NCI-H1105 treated with DMSO at 0.1 percent for 48 hours (cell line): ENCODE results near the gene MBD3.
"Not testable (repeated sequence)": the region's sequence is repeated elsewhere in the genome, so short reads cannot be mapped to it uniquely, and the experiment has no call there.

ENCODE experiments used
- DNase-seq: peaks from one replicate; lab custom pipeline; 2025; lab: John Stamatoyannopoulos, UW

MBD3 gene, protein sequence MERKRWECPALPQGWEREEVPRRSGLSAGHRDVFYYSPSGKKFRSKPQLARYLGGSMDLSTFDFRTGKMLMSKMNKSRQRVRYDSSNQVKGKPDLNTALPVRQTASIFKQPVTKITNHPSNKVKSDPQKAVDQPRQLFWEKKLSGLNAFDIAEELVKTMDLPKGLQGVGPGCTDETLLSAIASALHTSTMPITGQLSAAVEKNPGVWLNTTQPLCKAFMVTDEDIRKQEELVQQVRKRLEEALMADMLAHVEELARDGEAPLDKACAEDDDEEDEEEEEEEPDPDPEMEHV

GRCh38 chr19:1592755-1593500, at the start of gene MBD3:
Gene MBD3, minus strand, starts transcription at chr19:1592865. Its CDS starts 234 bp downstream, at chr19:1592631.
- peak; percentile 94 for DNase-seq

GRCh38 chr19:1640893-1641448, 48.3 kb upstream of the MBD3 start:
- not testable (repeated sequence) for DNase-seq

DNA sequence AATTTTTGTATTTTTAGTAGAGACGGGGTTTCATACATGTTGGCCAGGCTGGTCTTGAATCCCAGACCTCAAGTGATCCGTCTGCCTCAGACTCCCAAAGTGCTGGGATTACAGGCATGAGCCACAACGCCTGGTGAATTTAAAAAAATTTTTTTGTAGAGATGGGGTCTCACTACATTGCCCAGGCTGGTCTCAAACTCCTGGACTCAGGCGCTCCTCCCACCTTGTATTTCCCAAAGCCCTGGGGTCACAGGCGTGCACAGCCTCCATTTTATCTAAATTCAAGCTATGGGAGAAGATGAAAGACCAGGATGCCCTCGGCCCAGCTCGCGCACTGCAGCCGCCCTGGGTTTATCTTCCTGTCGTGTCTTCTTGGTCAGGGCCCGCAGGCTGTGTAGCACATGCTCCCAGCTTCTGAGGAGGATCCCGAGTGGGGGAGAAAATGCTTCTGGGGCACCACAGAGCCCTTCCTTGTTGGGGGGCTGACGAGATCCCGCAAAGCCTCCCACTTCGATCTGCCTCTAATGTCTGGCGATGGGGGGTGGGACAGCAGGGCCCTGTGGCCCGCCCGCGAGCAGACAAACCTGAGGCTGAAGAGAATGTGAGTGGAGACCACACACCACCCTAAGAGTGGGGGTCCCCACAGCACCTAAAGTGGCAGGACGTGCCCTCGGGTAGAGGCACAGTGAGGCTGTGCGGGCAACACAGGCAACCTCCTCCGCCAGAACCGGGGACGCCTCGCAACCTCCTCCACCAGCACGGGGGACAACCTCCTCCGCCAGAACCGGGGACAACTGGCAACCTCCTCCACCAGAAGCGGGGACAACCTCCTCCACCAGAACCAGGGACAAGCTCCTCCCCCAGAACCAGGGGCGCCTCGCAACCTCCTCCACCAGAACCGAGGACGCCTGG, 43.9 kb upstream of the MBD3 start:
- no peak for DNase-seq

DNA sequence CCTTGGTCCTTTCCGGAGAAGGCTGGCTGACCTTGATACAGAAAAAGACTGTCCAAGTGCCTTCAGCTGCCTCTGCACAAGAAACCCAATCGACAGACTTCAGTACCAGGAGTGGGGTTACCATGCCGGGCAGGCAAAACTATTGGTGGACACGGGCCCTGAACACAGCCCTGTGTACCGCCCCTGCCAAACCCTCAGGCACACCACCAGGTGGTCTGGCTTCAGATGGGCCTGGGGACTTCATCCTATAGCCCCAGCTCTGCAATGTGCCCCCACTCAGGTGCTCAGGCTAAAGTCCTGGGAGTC, 42.2 kb upstream of the MBD3 start:
- no peak for DNase-seq

DNA sequence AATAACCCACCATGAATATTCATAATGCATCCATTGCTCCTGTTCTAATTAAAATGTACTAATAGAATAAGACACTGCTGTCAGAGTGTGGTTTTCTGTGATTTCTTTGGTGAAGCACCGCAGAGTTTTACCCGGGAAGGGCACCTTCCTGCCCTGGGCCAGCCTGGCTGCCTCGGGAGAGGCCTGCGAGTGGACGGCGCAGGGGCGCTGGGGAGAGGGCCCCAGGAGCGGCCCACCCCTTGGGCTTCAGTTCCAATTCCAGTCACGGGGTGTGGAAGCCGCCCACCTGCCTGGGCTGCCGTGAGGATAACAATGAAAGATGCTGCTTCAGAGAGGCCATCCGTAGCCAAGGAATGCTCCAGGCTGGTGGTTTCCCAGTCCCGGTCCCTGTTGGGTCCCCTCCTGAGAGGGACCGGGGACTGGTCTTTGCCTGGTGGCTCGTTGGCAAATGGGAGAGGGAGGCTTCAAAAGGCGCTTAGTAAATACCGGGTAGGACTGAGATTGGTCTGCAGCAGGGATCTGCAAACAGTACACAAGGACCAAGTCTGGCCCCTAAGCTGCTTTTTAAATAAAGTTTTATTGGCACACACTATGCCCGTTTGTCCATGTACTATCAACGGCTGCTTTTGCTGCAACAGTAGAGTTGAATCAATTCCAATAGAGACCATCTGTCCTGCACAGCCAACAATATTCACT, 41.7 kb upstream of the MBD3 start:
- no peak for DNase-seq

GRCh38 chr19:1633269-1633826, 40.7 kb upstream of the MBD3 start:
- no peak for DNase-seq

- no peak for DNase-seq
These were observed 40.0 kb upstream of the MBD3 start for GRCh38 chr19:1632462-1633268.

DNA sequence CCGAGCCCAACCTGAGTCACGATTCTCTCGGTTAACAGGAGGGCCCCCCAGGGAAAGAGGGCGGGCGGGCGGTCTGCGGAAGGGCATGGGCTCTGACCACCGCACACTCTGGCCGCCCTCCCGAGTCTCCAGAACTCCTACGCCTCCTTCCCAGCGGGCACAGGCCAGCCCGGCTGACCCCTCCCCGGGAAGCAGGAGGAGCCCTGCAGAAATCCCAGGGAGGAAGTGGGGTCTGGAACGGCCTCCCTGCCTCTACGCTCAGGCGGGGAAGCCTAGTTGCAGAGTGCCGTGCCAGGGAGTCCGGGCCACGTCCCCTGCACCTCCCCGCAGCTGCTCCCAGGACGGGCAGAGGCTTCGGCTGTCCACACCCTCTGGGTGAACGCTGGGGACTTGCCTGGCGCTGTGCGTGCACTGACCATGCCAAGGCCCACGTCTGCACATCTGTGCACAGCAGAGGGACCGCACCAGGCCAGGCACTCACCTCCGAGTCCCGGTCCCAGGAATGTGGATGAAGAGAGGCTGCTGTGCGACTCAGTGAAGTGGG, 39.0 kb upstream of the MBD3 start:
- no peak for DNase-seq

DNA sequence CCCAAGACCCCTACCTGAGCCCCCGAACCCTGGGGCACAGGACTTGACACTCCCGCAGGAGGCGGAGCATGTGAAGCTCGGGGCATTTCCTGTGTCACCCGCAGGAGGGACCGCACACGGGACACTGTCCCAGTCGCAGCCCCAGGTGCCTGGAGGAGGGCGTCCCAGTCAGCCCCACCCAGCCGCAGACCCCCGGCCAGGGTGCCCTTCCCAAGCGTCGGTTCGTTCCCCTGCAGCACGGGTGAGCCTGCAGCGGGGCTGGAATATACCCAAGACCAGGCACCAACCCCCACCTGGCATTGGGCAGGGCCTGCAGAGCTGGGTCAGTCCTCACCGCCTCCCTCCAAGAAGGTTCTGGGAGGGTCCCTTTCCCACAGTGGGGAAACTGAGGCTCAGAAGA, 38.1 kb upstream of the MBD3 start:
- DNase-seq: no peak

DNA sequence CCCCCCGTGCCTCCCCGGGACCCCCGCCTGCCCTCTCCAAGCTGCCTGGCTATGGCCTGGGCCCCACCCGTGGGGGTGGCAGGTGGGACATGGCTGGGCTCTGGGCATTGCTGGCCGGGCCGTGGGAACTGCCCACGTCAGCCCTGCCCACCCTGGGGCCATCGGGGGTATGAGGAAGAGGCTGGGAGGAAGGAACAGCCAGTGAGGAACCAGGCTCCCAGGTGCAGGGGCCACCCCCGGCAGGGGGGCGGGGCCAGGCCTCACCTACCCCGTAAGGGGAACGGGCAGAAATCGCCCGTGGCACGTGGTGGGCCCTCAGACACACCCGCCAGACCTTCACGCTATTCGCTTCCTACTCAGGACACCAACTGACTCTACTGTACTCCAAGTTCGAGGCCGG, 37.3 kb upstream of the MBD3 start:
- DNase-seq: no peak

- DNase-seq: no peak
These were observed 36.7 kb upstream of the MBD3 start for GRCh38 chr19:1629256-1629808.

DNA sequence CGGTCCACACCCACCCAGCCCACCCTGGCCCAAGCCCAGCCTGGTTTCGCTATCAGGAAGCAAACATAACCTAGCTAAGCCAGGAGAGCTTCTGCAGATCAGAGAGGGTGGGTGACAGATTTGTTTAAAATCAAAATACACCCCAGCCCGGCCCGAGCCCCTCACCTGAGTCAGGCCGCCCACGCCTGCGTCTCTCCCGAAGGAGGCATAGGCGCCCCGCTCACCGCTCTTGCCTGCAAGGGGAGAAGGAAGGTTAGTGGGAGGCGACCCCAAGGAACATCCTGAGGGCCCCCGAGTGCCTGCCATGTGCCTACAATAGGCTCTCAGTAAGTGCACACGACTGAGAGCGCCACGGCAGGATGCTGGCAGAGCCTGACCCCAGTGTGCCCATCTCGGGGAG, 34.5 kb upstream of the MBD3 start:
- no peak for DNase-seq

- no peak for DNase-seq
These were observed 33.8 kb upstream of the MBD3 start for GRCh38 chr19:1626417-1627010.

GRCh38 chr19:1624458-1624857, 31.8 kb upstream of the MBD3 start:
- DNase-seq: peak; percentile 2

GRCh38 chr19:1622541-1622940, 29.9 kb upstream of the MBD3 start:
- no peak for DNase-seq

- no peak for DNase-seq
These were observed 29.3 kb upstream of the MBD3 start for GRCh38 chr19:1622007-1622406.

DNA sequence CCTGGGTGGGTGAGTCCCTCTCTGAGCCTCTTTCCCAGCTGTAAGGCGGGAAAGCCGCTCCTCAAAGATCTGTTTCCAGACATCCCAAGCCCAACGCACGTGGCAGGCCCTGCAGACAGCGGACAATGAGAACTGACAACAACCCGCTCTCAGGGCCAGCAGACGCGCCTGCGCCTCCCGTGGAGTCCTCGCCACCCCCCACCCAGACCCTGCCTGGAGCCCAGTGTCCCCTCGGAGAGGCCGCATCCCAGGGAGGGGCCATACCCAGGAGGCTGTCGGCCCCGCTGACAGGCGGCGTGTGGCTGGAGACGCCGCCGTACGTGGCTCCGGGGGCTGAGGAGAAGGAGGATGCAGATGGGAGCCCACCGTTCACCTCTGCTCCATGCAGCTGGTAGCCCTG, 28.9 kb upstream of the MBD3 start:
- no peak for DNase-seq

- no peak for DNase-seq
These were observed 28.4 kb upstream of the MBD3 start for GRCh38 chr19:1621021-1621420.

GRCh38 chr19:1620502-1620901, 27.8 kb upstream of the MBD3 start:
- no peak for DNase-seq

DNA sequence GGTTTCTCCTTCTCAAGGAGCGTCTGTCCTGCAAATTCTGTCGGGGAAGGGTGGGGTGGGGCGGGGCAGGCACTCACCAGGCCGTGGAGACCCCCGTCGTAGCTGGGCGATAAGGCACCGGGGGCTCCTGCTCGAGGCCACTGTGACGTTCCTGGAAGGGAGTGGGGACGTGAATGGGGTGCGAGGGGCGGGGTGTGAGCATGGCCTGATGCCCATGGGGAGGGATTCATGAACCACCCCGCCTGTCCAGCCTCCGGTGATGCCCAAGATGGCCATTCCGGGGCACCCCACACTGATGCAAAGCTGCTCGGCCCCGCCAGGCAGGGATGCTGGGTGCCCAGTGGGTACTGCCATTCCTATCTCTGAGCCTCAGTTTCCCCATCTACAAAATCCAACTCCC, 27.0 kb upstream of the MBD3 start:
- DNase-seq: no peak
